Measurements from ENCODE around the gene PLOD2. TPM values are rescaled to one million over a fixed set of nuclear protein-coding genes. Genes with fewer than 3 reads are reported as not detected.

PLOD2 gene
- total RNA-seq, 2 experiments from 2014 or later = 0.65 to 2.0 TPM

- no peaks in the 10 kb centered on the region for H3K4me1 Mint-ChIP-seq (ENCODE audit: low read depth)
- H3K9me3 Mint-ChIP-seq = peaks cover 10% of the 10 kb centered on the region
- POLR2A ChIA-PET = no interaction called here
- ATAC-seq = no peak
- no peak overlapping the region for H3K4me3 Mint-ChIP-seq
- H3K36me3 Mint-ChIP-seq (ENCODE audit: low read depth) = no peaks in the 10 kb centered on the region
- intact Hi-C loops (cut with micrococcal nuclease) = no loop called here
- no peak for DNase-seq
- H3K27ac Mint-ChIP-seq = no peak overlapping the region
- no peaks in the 10 kb centered on the region for H3K27me3 Mint-ChIP-seq
- CTCF ChIA-PET = no interaction called here
- no peak for TF ChIP-seq CTCF (IDR thresholded peaks at IDR 0.05)
These were observed 134.4 kb downstream of the PLOD2 start for GRCh38 chr3:146026547-146026946.

- ChIA-PET POLR2A (no interaction called here), CTCF (no interaction called here)
- intact Hi-C loops (cut with micrococcal nuclease) = no loop called here
- Mint-ChIP-seq H3K4me3 (no peak overlapping the region), H3K27ac (no peak overlapping the region), H3K4me1 (ENCODE audit: low read depth) (no peaks in the 10 kb centered on the region), H3K27me3 (no peaks in the 10 kb centered on the region), H3K36me3 (ENCODE audit: low read depth) (no peaks in the 10 kb centered on the region), H3K9me3 (peaks cover 3% of the 10 kb centered on the region)
- no peak for TF ChIP-seq CTCF (IDR thresholded peaks at IDR 0.05)
- ATAC-seq (no peak), DNase-seq (no peak)
These were observed 136.7 kb downstream of the PLOD2 start for GRCh38 chr3:146024260-146024659.

GRCh38 chr3:146020969-146021368 lies 140.0 kb downstream of the PLOD2 start:
- no peaks in the 10 kb centered on the region for H3K27me3 Mint-ChIP-seq
- ATAC-seq = no peak

GRCh38 chr3:146019508-146019907 lies 141.5 kb downstream of the PLOD2 start:
- no peak for TF ChIP-seq CTCF (IDR thresholded peaks at IDR 0.05)
- CTCF ChIA-PET = interaction anchor here (0.6 kb wide), 1 partner anchor 10 kb away, joined by 3 read pairs; no protein-coding TSS in a partner anchor

More at GRCh38 chr3:146020969-146021368, 140.0 kb downstream of the PLOD2 start:
- H3K9me3 Mint-ChIP-seq = no peaks in the 10 kb centered on the region
- ChIA-PET POLR2A (no interaction called here), CTCF (no interaction called here)
- H3K36me3 Mint-ChIP-seq (ENCODE audit: low read depth) = no peaks in the 10 kb centered on the region
- intact Hi-C loops (cut with micrococcal nuclease) = no loop called here
- no peaks in the 10 kb centered on the region for H3K4me1 Mint-ChIP-seq (ENCODE audit: low read depth)
- no peak overlapping the region for H3K4me3 Mint-ChIP-seq
- no peak overlapping the region for H3K27ac Mint-ChIP-seq
- TF ChIP-seq CTCF (IDR thresholded peaks at IDR 0.05) = no peak
- no peak for DNase-seq

More at GRCh38 chr3:146019508-146019907, 141.5 kb downstream of the PLOD2 start:
- Mint-ChIP-seq H3K4me1 (ENCODE audit: low read depth) (no peaks in the 10 kb centered on the region), H3K9me3 (no peaks in the 10 kb centered on the region), H3K27ac (no peak overlapping the region), H3K4me3 (no peak overlapping the region), H3K27me3 (no peaks in the 10 kb centered on the region), H3K36me3 (ENCODE audit: low read depth) (no peaks in the 10 kb centered on the region)
- intact Hi-C loops (cut with micrococcal nuclease) = no loop called here
- DNase-seq = no peak
- ATAC-seq = no peak
- POLR2A ChIA-PET = no interaction called here

Other genes with a start within 250 kb of the PLOD2 start
- gene PLSCR4, start 89.9 kb upstream of the PLOD2 start, total RNA-seq = not detected

Data from activated CD8-positive, alpha-beta T cell treated with anti-CD3 and anti-CD28 coated beads for 36 hours (primary cell).